ENCODE measurements around the gene STARD3. TPM values are rescaled to one million over a fixed set of nuclear protein-coding genes. Genes with fewer than 3 reads are reported as not detected.

The STARD3 gene
- polyA plus RNA-seq, 1 donor = 29.9 TPM

DNA sequence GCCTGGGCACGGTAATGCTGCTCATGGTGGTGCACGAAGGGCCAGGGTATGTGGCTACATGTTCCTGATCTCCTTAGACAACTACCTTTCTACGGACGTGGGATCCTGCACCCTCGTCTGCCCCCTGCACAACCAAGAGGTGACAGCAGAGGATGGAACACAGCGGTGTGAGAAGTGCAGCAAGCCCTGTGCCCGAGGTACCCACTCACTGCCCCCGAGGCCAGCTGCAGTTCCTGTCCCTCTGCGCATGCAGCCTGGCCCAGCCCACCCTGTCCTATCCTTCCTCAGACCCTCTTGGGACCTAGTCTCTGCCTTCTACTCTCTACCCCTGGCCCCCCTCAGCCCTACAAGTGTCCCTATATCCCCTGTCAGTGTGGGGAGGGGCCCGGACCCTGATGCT lies 74.9 kb downstream of the STARD3 start:
- DNase-seq (ENCODE audit: low read depth) = no peak

Other genes with a start within 250 kb of the STARD3 start
- gene FBXL20, start 235.5 kb upstream of the STARD3 start, polyA plus RNA-seq (ENCODE audit: insufficient read length) = 6.1 TPM
- gene MED1, start 185.9 kb upstream of the STARD3 start, polyA plus RNA-seq (ENCODE audit: insufficient read length) = 26.4 TPM
- 29.6 TPM for gene CDK12, start 175.7 kb upstream of the STARD3 start, polyA plus RNA-seq (ENCODE audit: insufficient read length)
- 0.05 TPM for gene NEUROD2, start 29.2 kb upstream of the STARD3 start, polyA plus RNA-seq (ENCODE audit: insufficient read length)
- gene PPP1R1B, start 10.2 kb upstream of the STARD3 start, polyA plus RNA-seq (ENCODE audit: insufficient read length) = 1.0 TPM
- 399 TPM for gene TCAP, start 28.2 kb downstream of the STARD3 start, polyA plus RNA-seq (ENCODE audit: insufficient read length)
- 4.8 TPM for gene PNMT, start 31.3 kb downstream of the STARD3 start, polyA plus RNA-seq (ENCODE audit: insufficient read length)
- gene PGAP3, start 50.9 kb downstream of the STARD3 start, polyA plus RNA-seq (ENCODE audit: insufficient read length) = 19.2 TPM
- 121 TPM for gene ERBB2, start 62.9 kb downstream of the STARD3 start, polyA plus RNA-seq (ENCODE audit: insufficient read length)
- gene MIEN1, start 93.4 kb downstream of the STARD3 start, polyA plus RNA-seq (ENCODE audit: insufficient read length) = 18.1 TPM
- 0.51 TPM for gene GRB7, start 100.8 kb downstream of the STARD3 start, polyA plus RNA-seq (ENCODE audit: insufficient read length)
- gene IKZF3, start 227.2 kb downstream of the STARD3 start, polyA plus RNA-seq (ENCODE audit: insufficient read length) = 0.22 TPM
- gene ZPBP2, start 231.1 kb downstream of the STARD3 start, polyA plus RNA-seq (ENCODE audit: insufficient read length) = not detected